Measurements from ENCODE around the gene PRF1.

The PRF1 gene

GRCh38 chr10:70588859-70589570 lies 13.5 kb downstream of the PRF1 start:
- no peaks in the 10 kb centered on the region for H3K9me3 ChIP-seq (ENCODE audit: control insufficient read depth, insufficient read depth, low read length)

GRCh38 chr10:70588255-70588654 lies 14.3 kb downstream of the PRF1 start:
- no peak overlapping the region for H3K4me2 ChIP-seq (ENCODE audit: low read length)
- peaks cover 23% of the 10 kb centered on the region for H3K27me3 ChIP-seq (ENCODE audit: control insufficient read depth, low read length)
- no peak overlapping the region for H3K4me3 ChIP-seq (ENCODE audit: low read length)
- no peaks in the 10 kb centered on the region for H3K9me3 ChIP-seq (ENCODE audit: control insufficient read depth, insufficient read depth, low read length)
- no peaks in the 10 kb centered on the region for H3F3A ChIP-seq (ENCODE audit: control insufficient read depth, insufficient read depth)
- no peaks in the 10 kb centered on the region for H3K79me2 ChIP-seq (ENCODE audit: control insufficient read depth, low read length)
- TF ChIP-seq EZH2phosphoT487 (IDR thresholded peaks at IDR 0.05; ENCODE audit: borderline replicate concordance, low read length) (no peak), CTCF (IDR thresholded peaks at IDR 0.05; ENCODE audit: low read depth, low read length, poor library complexity, severe bottlenecking) (no peak)
- no peak overlapping the region for H3K27ac ChIP-seq (ENCODE audit: low read depth, low read length)
- no peaks in the 10 kb centered on the region for H3K4me1 ChIP-seq (ENCODE audit: control insufficient read depth, low read length)
- no peaks in the 10 kb centered on the region for H3K36me3 ChIP-seq (ENCODE audit: control insufficient read depth, low read length)
- H4K20me1 ChIP-seq (ENCODE audit: control insufficient read depth, insufficient read depth, low read depth, low read length): no peaks in the 10 kb centered on the region
- no peaks in the 10 kb centered on the region for H3K9me2 ChIP-seq (replicated peaks; ENCODE audit: control insufficient read depth, low read length)

More at GRCh38 chr10:70588859-70589570, 13.5 kb downstream of the PRF1 start:
- Histone ChIP-seq H3K27me3 (ENCODE audit: control insufficient read depth, low read length) (peaks cover 23% of the 10 kb centered on the region), H4K20me1 (ENCODE audit: control insufficient read depth, insufficient read depth, low read depth, low read length) (no peaks in the 10 kb centered on the region), H3K36me3 (ENCODE audit: control insufficient read depth, low read length) (no peaks in the 10 kb centered on the region), H3K27ac (ENCODE audit: low read depth, low read length) (no peak overlapping the region), H3K79me2 (ENCODE audit: control insufficient read depth, low read length) (no peaks in the 10 kb centered on the region), H3F3A (ENCODE audit: control insufficient read depth, insufficient read depth) (no peaks in the 10 kb centered on the region), H3K4me1 (ENCODE audit: control insufficient read depth, low read length) (no peaks in the 10 kb centered on the region), H3K4me2 (ENCODE audit: low read length) (no peak overlapping the region), H3K9me2 (replicated peaks; ENCODE audit: control insufficient read depth, low read length) (no peaks in the 10 kb centered on the region), H3K4me3 (ENCODE audit: low read length) (no peak overlapping the region)
- TF ChIP-seq EZH2phosphoT487 (IDR thresholded peaks at IDR 0.05; ENCODE audit: borderline replicate concordance, low read length) (no peak), CTCF (IDR thresholded peaks at IDR 0.05; ENCODE audit: low read depth, low read length, poor library complexity, severe bottlenecking) (no peak)

GRCh38 chr10:70587045-70587658 lies 15.4 kb downstream of the PRF1 start:
- H3K36me3 ChIP-seq (ENCODE audit: control insufficient read depth, low read length): no peaks in the 10 kb centered on the region
- no peak for TF ChIP-seq CTCF (IDR thresholded peaks at IDR 0.05; ENCODE audit: low read depth, low read length, poor library complexity, severe bottlenecking)
- TF ChIP-seq EZH2phosphoT487 (IDR thresholded peaks at IDR 0.05; ENCODE audit: borderline replicate concordance, low read length): no peak
- no peaks in the 10 kb centered on the region for H4K20me1 ChIP-seq (ENCODE audit: control insufficient read depth, insufficient read depth, low read depth, low read length)
- peaks cover 22% of the 10 kb centered on the region for H3K27me3 ChIP-seq (ENCODE audit: control insufficient read depth, low read length)
- no peaks in the 10 kb centered on the region for H3K79me2 ChIP-seq (ENCODE audit: control insufficient read depth, low read length)
- H3K27ac ChIP-seq (ENCODE audit: low read depth, low read length): no peak overlapping the region
- no peak overlapping the region for H3K4me3 ChIP-seq (ENCODE audit: low read length)
- H3K4me1 ChIP-seq (ENCODE audit: control insufficient read depth, low read length): no peaks in the 10 kb centered on the region
- H3K4me2 ChIP-seq (ENCODE audit: low read length): no peak overlapping the region
- no peaks in the 10 kb centered on the region for H3K9me2 ChIP-seq (replicated peaks; ENCODE audit: control insufficient read depth, low read length)
- H3F3A ChIP-seq (ENCODE audit: control insufficient read depth, insufficient read depth): no peaks in the 10 kb centered on the region
- no peaks in the 10 kb centered on the region for H3K9me3 ChIP-seq (ENCODE audit: control insufficient read depth, insufficient read depth, low read length)

Data from DOHH2 (cell line).